GM12878 (cell line): Measurements from ENCODE around the gene RPAP3. TPM values are rescaled to one million over a fixed set of nuclear protein-coding genes. Genes with fewer than 3 reads are reported as not detected.
A peak's percentile ranks its signal among the peaks of the same experiment; 100 is the strongest.

Experiments used
- ATAC-seq: fragments of 200-7000 bp; cut with Tn5 transposase; 3 replicates; pipeline ENCODE4 v1.9.1; 2020; ENCODE audit warnings: mild to moderate bottlenecking, moderate library complexity
- BruUV-seq: library from RNA; stranded (reverse); fragments of 400-500 nt; replicated peaks from 2 replicates; lab custom pipeline; 2021; lab: Mats Ljungman, UMichigan
- CTCF ChIA-PET: fragments of 300-600 bp; sonication (Branson Sonifier 250); formaldehyde crosslinking; extraction: SDS; loops from one replicate; lab custom pipeline; 2021; ENCODE audit warnings: inconsistent platforms; lab: Yijun Ruan, JAX
- POLR2A ChIA-PET: fragments of 350-600 bp; formaldehyde crosslinking; extraction: SDS; loops from one replicate; lab custom pipeline; 2021; ENCODE audit warnings: inconsistent platforms; lab: Charles Lee
- RAD21 ChIA-PET: fragments of 300-600 bp; sonication (Branson Sonifier 250); formaldehyde crosslinking; loops from one replicate; lab custom pipeline; 2023; ENCODE audit warnings: antibody characterized with exemption; ENCODE audit not compliant: unreplicated experiment; lab: Charles Lee
- SMC1A ChIA-PET: fragments of 300-600 bp; sonication (Branson Sonifier 250); formaldehyde crosslinking; loops from one replicate; lab custom pipeline; 2023; ENCODE audit not compliant: unreplicated experiment, uncharacterized antibody; lab: Charles Lee
- DNase-seq: peaks from one replicate; pipeline ENCODE4 v3.0.0-alpha.2; 2011; ENCODE audit warnings: low read depth, low spot score
- FAIRE-seq: peaks from 3 replicates; lab custom pipeline; 2011; peaks lifted over from hg19 to GRCh38; lab: Jason Lieb, UNC
- H2AFZ ChIP-seq: 2 replicates; pipeline ENCODE4 v1.6.0; 2011; ENCODE audit warnings: low read depth, low read length, control low read depth; ENCODE audit not compliant: control insufficient read depth
- H3K27ac ChIP-seq: 2 replicates; pipeline ENCODE4 v1.5.1; 2011; ENCODE audit warnings: control low read depth; ENCODE audit not compliant: control insufficient read depth, insufficient read depth
- H3K27me3 ChIP-seq, 2 experiments: replicated peaks in 1 of 2; 2 replicates each; pipeline versions ENCODE4 v1.6.0 to v1.6.1; 2011; ENCODE audit warnings: low read length in 1 of 2; ENCODE audit not compliant: control insufficient read depth in 2 of 2, insufficient read depth in 2 of 2
- H3K36me3 ChIP-seq, 2 experiments: 2 replicates each; pipeline ENCODE4 v1.5.1; 2011; ENCODE audit warnings: low read length in 1 of 2; ENCODE audit not compliant: control insufficient read depth in 2 of 2, insufficient read depth in 2 of 2
- H3K4me1 ChIP-seq: 2 replicates; pipeline ENCODE4 v1.6.1; 2011; ENCODE audit warnings: mild to moderate bottlenecking, low read length, moderate library complexity, mixed read lengths; ENCODE audit not compliant: control insufficient read depth, insufficient read depth
- H3K4me2 ChIP-seq: 2 replicates; pipeline ENCODE4 v1.6.0; 2011; ENCODE audit warnings: control low read depth; ENCODE audit not compliant: control insufficient read depth, insufficient read depth
- H3K4me3 ChIP-seq: fragments of 200-600 bp; sonication (generic); 2 replicates; pipeline ENCODE4 v1.5.1; 2016
- H3K79me2 ChIP-seq: 2 replicates; pipeline ENCODE4 v1.6.0; 2011; ENCODE audit warnings: low read length; ENCODE audit not compliant: control insufficient read depth, insufficient read depth
- H3K9ac ChIP-seq: 2 replicates; pipeline ENCODE4 v1.8.0; 2011; ENCODE audit warnings: low read length, control low read depth, mixed read lengths; ENCODE audit not compliant: control insufficient read depth, insufficient read depth
- H3K9me3 ChIP-seq: replicated peaks from 3 replicates; pipeline ENCODE4 v1.5.1; 2011; ENCODE audit warnings: mild to moderate bottlenecking, low read length; ENCODE audit not compliant: control insufficient read depth, insufficient read depth
- H4K20me1 ChIP-seq: 2 replicates; pipeline ENCODE4 v1.6.0; 2011; ENCODE audit not compliant: control insufficient read depth, insufficient read depth
- ASH2L ChIP-seq: fragments of 300-600, 200-600 bp; sonication (generic); IDR thresholded peaks from 2 replicates; pipeline ENCODE4 v1.6.1; 2017; ENCODE audit warnings: low read depth, mild to moderate bottlenecking, borderline replicate concordance
- BACH1 ChIP-seq: fragments of 450-650 bp; IDR thresholded peaks from 2 replicates; pipeline ENCODE4 v1.6.1; 2017; ENCODE audit warnings: mild to moderate bottlenecking, borderline replicate concordance
- CBFB ChIP-seq: IDR thresholded peaks from 2 replicates; pipeline ENCODE4 v1.6.1; 2016; ENCODE audit warnings: antibody characterized with exemption, low read depth
- CBX3 ChIP-seq: fragments of 200-600 bp; sonication (generic); IDR thresholded peaks from 2 replicates; pipeline ENCODE4 v1.6.1; 2016; ENCODE audit warnings: low read depth, borderline replicate concordance
- CEBPB ChIP-seq, 2 experiments: fragments of 150-350 bp in 1 of 2; IDR thresholded peaks; 2 replicates each; pipeline ENCODE4 v1.6.1; 2012 to 2014; ENCODE audit warnings: low read depth in 2 of 2, low read length in 2 of 2, borderline replicate concordance in 1 of 2, inconsistent platforms in 1 of 2
- EED ChIP-seq: sonication (generic); IDR thresholded peaks from 2 replicates; pipeline ENCODE4 v1.6.1; 2016; ENCODE audit warnings: antibody characterized with exemption, low read depth
- ETV6 ChIP-seq, 2 experiments: fragments of 450-650 bp in 1 of 2; IDR thresholded peaks in 1 of 2; conservative IDR thresholded peaks in 1 of 2; 2 replicates each; pipeline ENCODE4 v1.6.1; 2014; ENCODE audit warnings: antibody characterized with exemption in 1 of 2, borderline replicate concordance in 1 of 2, low read depth in 1 of 2, mild to moderate bottlenecking in 1 of 2, moderate library complexity in 1 of 2
- GABPA ChIP-seq: IDR thresholded peaks from 2 replicates; pipeline ENCODE4 v1.6.1; 2014; ENCODE audit warnings: antibody characterized with exemption, low read depth, mild to moderate bottlenecking, inconsistent platforms
- HDAC2 ChIP-seq: fragments of 200-600 bp; sonication (generic); IDR thresholded peaks from 2 replicates; pipeline ENCODE4 v1.6.1; 2017
- IKZF1 ChIP-seq: fragments of 450-650 bp; conservative IDR thresholded peaks from 2 replicates; pipeline ENCODE4 v1.6.1; 2017; ENCODE audit warnings: antibody characterized with exemption, mild to moderate bottlenecking
- IRF4 ChIP-seq: IDR thresholded peaks from 2 replicates; pipeline ENCODE4 v1.6.1; 2011; ENCODE audit warnings: low read depth, low read length
- KAT2A ChIP-seq: conservative IDR thresholded peaks from 2 replicates; pipeline ENCODE4 v1.6.1; 2011; ENCODE audit warnings: low read depth, low read length; ENCODE audit not compliant: control insufficient read depth
- MEF2A ChIP-seq: IDR thresholded peaks from 2 replicates; pipeline ENCODE4 v1.6.1; 2011; ENCODE audit warnings: low read depth, mild to moderate bottlenecking, low read length, moderate library complexity; ENCODE audit not compliant: insufficient read depth
- MEF2B ChIP-seq: fragments of 450-650 bp; IDR thresholded peaks from 2 replicates; pipeline ENCODE4 v1.6.1; 2018; ENCODE audit warnings: mild to moderate bottlenecking, moderate library complexity; ENCODE audit not compliant: partially characterized antibody, poor library complexity, severe bottlenecking
- MLLT1 ChIP-seq: fragments of 450-650 bp; IDR thresholded peaks from 2 replicates; pipeline ENCODE4 v1.6.1; 2016; ENCODE audit warnings: mild to moderate bottlenecking
- PKNOX1 ChIP-seq: fragments of 450-650 bp; IDR thresholded peaks from 2 replicates; pipeline ENCODE4 v1.6.1; 2016; ENCODE audit warnings: mild to moderate bottlenecking
- PML ChIP-seq: IDR thresholded peaks from 2 replicates; pipeline ENCODE4 v1.6.1; 2012; ENCODE audit warnings: low read length, inconsistent platforms
- POLR2A ChIP-seq: IDR thresholded peaks from 2 replicates; pipeline ENCODE4 v1.6.1; 2011; ENCODE audit warnings: low read depth, mild to moderate bottlenecking, low read length
- POLR2AphosphoS2 ChIP-seq: IDR thresholded peaks from 2 replicates; pipeline ENCODE4 v1.6.1; 2011; ENCODE audit warnings: low read depth, mild to moderate bottlenecking, low read length, improper control_type of control experiment, moderate library complexity
- RB1 ChIP-seq: fragments of 450-650 bp; formaldehyde crosslinking; IDR thresholded peaks from 2 replicates; pipeline ENCODE4 v1.6.1; 2017; ENCODE audit warnings: mild to moderate bottlenecking, borderline replicate concordance
- RUNX3 ChIP-seq: IDR thresholded peaks from 2 replicates; pipeline ENCODE4 v1.6.1; 2012; ENCODE audit warnings: low read length, inconsistent platforms
- TAF1 ChIP-seq: IDR thresholded peaks from 2 replicates; pipeline ENCODE4 v1.6.1; 2011; ENCODE audit warnings: mild to moderate bottlenecking, low read depth, low read length, borderline replicate concordance
- TCF12 ChIP-seq: IDR thresholded peaks from 2 replicates; pipeline ENCODE4 v1.6.1; 2011; ENCODE audit warnings: low read depth, mild to moderate bottlenecking, low read length
- ZNF622 ChIP-seq: fragments of 450-650 bp; IDR thresholded peaks from 2 replicates; pipeline ENCODE4 v1.6.1; 2017; ENCODE audit warnings: mild to moderate bottlenecking, inconsistent platforms
- ZZZ3 ChIP-seq: IDR thresholded peaks from 2 replicates; pipeline ENCODE4 v1.6.1; 2011; ENCODE audit warnings: low read depth; ENCODE audit not compliant: control insufficient read depth, insufficient read length
- WGBS: methylation state at CpG from one replicate; pipeline ENCODE4 v1.1.6; 2016; ENCODE audit warnings: low lambda C conversion rate; ENCODE audit not compliant: insufficient replicate concordance, insufficient coverage; ENCODE audit errors: missing lambda C conversion rate; 5-methylcytosine and 5-hydroxymethylcytosine counted together
- in situ Hi-C: fragments of 300-500 bp; cut with MboI; formaldehyde crosslinking; loops from 9 replicates; pipeline ENCODE4 v1.14.3; 2018; ENCODE audit warnings: mixed read lengths
- intact Hi-C: fragments of 100-400 bp; cut with micrococcal nuclease; formaldehyde crosslinking; loops from one replicate; pipeline ENCODE4 v1.14.2; 2022; ENCODE audit not compliant: unreplicated experiment
- polyA plus RNA-seq, 11 experiments: library from polyadenylated mRNA; depleted of rRNA in 4 of 11; unstranded in 6 of 11; stranded (reverse) in 5 of 11; fragments of >200 nt; fragmentation: Nextera tagmentation in 4 of 11; fragmentation: Illumina TruSeq in 1 of 11; extraction: Ambion mirVana in 4 of 11; extraction: Trizol in 1 of 11; gene quantifications; 1 replicate in 1 of 11; 2 replicates in 10 of 11; pipeline versions ENCODE4 v1.2.1 to v1.2.3, GENCODE V29; 2011 to 2016; ENCODE audit warnings: inconsistent platforms in 2 of 11, missing spikeins in 2 of 11, low read depth in 1 of 11
- total RNA-seq, 4 experiments: library from RNA; depleted of rRNA in 3 of 4; stranded (reverse); fragments of >200 nt in 3 of 4; fragmentation: Illumina TruSeq in 1 of 4; extraction: Trizol in 1 of 4; gene quantifications; 2 replicates each; pipeline versions ENCODE4 v1.2.1 to v1.2.3, GENCODE V29; 2013 to 2021

Gene RPAP3
- total and polyA plus RNA-seq, 10 of the 15 experiments (the other 5 are each of a cell fraction or from before 2014, with no cell fraction given) = 14.1 to 50.6 (median 28.4) TPM

DNA sequence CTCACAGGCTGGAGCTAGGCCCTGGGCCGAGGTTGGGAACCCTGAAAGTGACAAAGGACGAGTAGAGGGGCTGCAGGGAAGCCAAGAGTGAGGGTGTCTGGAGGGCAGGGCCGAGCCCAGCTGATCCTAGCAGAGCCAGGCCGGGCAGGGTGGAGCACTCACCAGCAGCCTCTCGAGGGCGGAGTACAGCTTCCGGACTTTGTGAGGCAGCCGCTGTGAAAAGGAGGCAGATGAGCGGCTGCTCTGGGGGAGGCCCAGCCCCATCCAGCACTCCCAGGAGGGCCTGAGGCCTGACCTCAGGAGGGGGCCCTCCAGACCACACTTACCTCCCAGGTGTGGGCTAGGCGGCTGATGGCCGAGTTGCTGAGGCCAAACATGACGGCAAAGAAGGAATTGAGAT is 34.1 kb upstream of the RPAP3 start:
- Histone ChIP-seq H4K20me1 (no peaks in the 10 kb centered on the region), H3K36me3 (no peaks in the 10 kb centered on the region), H3K27ac (0 out of 2 replicates have a peak overlapping the region, but pooled peaks have one; percentile 10), H3K4me3 (no peak overlapping the region), H3K9me3 (no peaks in the 10 kb centered on the region), H3K27me3 (no peaks in the 10 kb centered on the region), H3K4me1 (peaks cover 25% of the 10 kb centered on the region), H3K9ac (peak overlapping the region; percentile 7; the same call in 1 of the 2 replicates), H3K4me2 (peak overlapping the region; percentile 31), H3K79me2 (no peaks in the 10 kb centered on the region), H2AFZ (peak overlapping the region; percentile 79)
- DNase-seq (no peak), ATAC-seq (peak; percentile 72), FAIRE-seq (no peak)
- ChIA-PET RAD21 (interaction anchor here (0.8 to 7.8 kb wide), 12 partner anchors 16 to 122 kb away, joined by 3 to 327 read pairs (median 51); partner anchors contain the start of genes ENDOU, RAPGEF3 and RPAP3), POLR2A (interaction anchor here (1.1 to 5.5 kb wide), 5 partner anchors 16 to 28 kb away, joined by 3 to 40 read pairs (median 4); no protein-coding TSS in a partner anchor), SMC1A (interaction anchor here (0.9 to 10.3 kb wide), 11 partner anchors 8 to 224 kb away, joined by 3 to 277 read pairs (median 60); partner anchors contain the start of genes ENDOU, RAPGEF3, RPAP3 and SLC48A1), CTCF (interaction anchor here (0.7 to 10.4 kb wide), 14 partner anchors 8 to 368 kb away, joined by 3 to 814 read pairs (median 61); partner anchors contain the start of genes ENDOU, RAPGEF3, RPAP3 and SLC48A1)
- BruUV-seq = no TSS peak
- in situ Hi-C loops (no loop called here), intact Hi-C loops (no loop called here)
- WGBS = 3% methylated on average over 12 of the region's 12 CpGs
- no peak for TF ChIP-seq ASH2L
- 0 out of 2 replicates have a peak, but pooled peaks have one; percentile 60 for TF ChIP-seq MLLT1
- no peak for TF ChIP-seq CBX3
- TF ChIP-seq POLR2A = peak; percentile 59
- no peak for TF ChIP-seq ZNF622
- no peak for TF ChIP-seq POLR2AphosphoS2
- TF ChIP-seq RB1 = no peak
- peak; percentile 15; the same call in 1 of the 2 replicates for TF ChIP-seq TCF12
- peak; percentile 35 for TF ChIP-seq MEF2B
- TF ChIP-seq ZZZ3 = no peak
- 0 out of 2 replicates have a peak, but pooled peaks have one; percentile 14 for TF ChIP-seq IRF4
- no peak for TF ChIP-seq GABPA
- peak; percentile 70 for TF ChIP-seq RUNX3
- TF ChIP-seq ETV6 (conservative IDR thresholded peaks at IDR 0.05 in 1 of 2, IDR thresholded peaks at IDR 0.05 in 1 of 2; ENCODE audit: borderline replicate concordance in 1 of 2, low read depth in 1 of 2) = no peak
- TF ChIP-seq BACH1 = no peak
- TF ChIP-seq CEBPB (IDR thresholded peaks at IDR 0.05; ENCODE audit: borderline replicate concordance in 1 of 2, low read depth in 2 of 2, low read length in 2 of 2) = no peak
- 0 out of 2 replicates have a peak, but pooled peaks have one; percentile 7 for TF ChIP-seq IKZF1
- TF ChIP-seq PML = no peak
- TF ChIP-seq HDAC2 = no peak
- 0 out of 2 replicates have a peak, but pooled peaks have one; percentile 23 for TF ChIP-seq TAF1
- TF ChIP-seq EED = no peak
- no peak for TF ChIP-seq PKNOX1
- 0 out of 2 replicates have a peak, but pooled peaks have one; percentile 26 for TF ChIP-seq CBFB
- TF ChIP-seq MEF2A = no peak
- no peak for TF ChIP-seq KAT2A
